H54 (cell line): ENCODE measurements around the gene TOGARAM1.

Experiments used
- DNase-seq: peaks from one replicate; pipeline ENCODE4 v3.0.0; 2011; ENCODE audit warnings: low spot score, mixed read lengths; ENCODE audit not compliant: insufficient read length
- FAIRE-seq: peaks from 3 replicates; lab custom pipeline; 2011; peaks lifted over from hg19 to GRCh38; lab: Jason Lieb, UNC
- POLR2A ChIP-seq: IDR thresholded peaks from 2 replicates; pipeline ENCODE4 v1.6.1; 2011; ENCODE audit warnings: low read depth, mild to moderate bottlenecking, low read length

Gene TOGARAM1

GRCh38 chr14:45082420-45082819, 120.4 kb downstream of the TOGARAM1 start:
- FAIRE-seq (no peak), DNase-seq (no peak)
- TF ChIP-seq POLR2A, result no peak

GRCh38 chr14:45083617-45083975, 121.6 kb downstream of the TOGARAM1 start:
- FAIRE-seq (no peak), DNase-seq (no peak)
- no peak for TF ChIP-seq POLR2A

- peak; percentile 20 for FAIRE-seq
Measured at GRCh38 chr14:45083976-45084722, 122.2 kb downstream of the TOGARAM1 start, which contains the start of gene PRPF39. TSS of gene PRPF39 (plus strand) at chr14:45084116. CDS start at chr14:45095240, 11,124 bp downstream.

GRCh38 chr14:45084946-45085346, 123.0 kb downstream of the TOGARAM1 start:
- no peak for TF ChIP-seq POLR2A
- no peak for DNase-seq
- FAIRE-seq, result peak; percentile 48

More at GRCh38 chr14:45083976-45084722, 122.2 kb downstream of the TOGARAM1 start, which contains the start of gene PRPF39:
- peak; percentile 97 for TF ChIP-seq POLR2A
- peak; percentile 91 for DNase-seq

GRCh38 chr14:45089813-45090212, 127.8 kb downstream of the TOGARAM1 start:
- no peak for TF ChIP-seq POLR2A
- DNase-seq (no peak), FAIRE-seq (no peak)

- TF ChIP-seq POLR2A, result no peak
- FAIRE-seq (no peak), DNase-seq (no peak)
Measured at GRCh38 chr14:45091710-45092109, 129.7 kb downstream of the TOGARAM1 start.

- FAIRE-seq (no peak), DNase-seq (no peak)
- TF ChIP-seq POLR2A, result no peak
Measured at GRCh38 chr14:45094275-45094674, 132.3 kb downstream of the TOGARAM1 start.

GRCh38 chr14:45095143-45095542, 133.2 kb downstream of the TOGARAM1 start:
- no peak for TF ChIP-seq POLR2A
- FAIRE-seq (no peak), DNase-seq (no peak)

GRCh38 chr14:45096218-45096617, 134.2 kb downstream of the TOGARAM1 start:
- DNase-seq, result no peak
- no peak for FAIRE-seq
- no peak for TF ChIP-seq POLR2A

- FAIRE-seq (no peak), DNase-seq (no peak)
- TF ChIP-seq POLR2A, result no peak
Measured at GRCh38 chr14:45103806-45104205, 141.8 kb downstream of the TOGARAM1 start.

- DNase-seq, result no peak
- no peak for TF ChIP-seq POLR2A
- no peak for FAIRE-seq
Measured at GRCh38 chr14:45104561-45104960, 142.6 kb downstream of the TOGARAM1 start.

- no peak for DNase-seq
- FAIRE-seq, result no peak
- TF ChIP-seq POLR2A, result no peak
Measured at GRCh38 chr14:45112896-45113781, 151.1 kb downstream of the TOGARAM1 start.

- no peak for FAIRE-seq
- TF ChIP-seq POLR2A, result no peak
- no peak for DNase-seq
Measured at GRCh38 chr14:45114327-45114726, 152.3 kb downstream of the TOGARAM1 start.

GRCh38 chr14:45118594-45118993, 156.6 kb downstream of the TOGARAM1 start:
- TF ChIP-seq POLR2A, result no peak
- FAIRE-seq, result no peak

More at GRCh38 chr14:45118594-45118993, 156.6 kb downstream of the TOGARAM1 start:
- no peak for DNase-seq
